Measurements from ENCODE around the gene ZDHHC12.
"Not testable (repeated sequence)": the region's sequence is repeated elsewhere in the genome, so short reads cannot be mapped to it uniquely, and the experiment has no call there.

ZDHHC12 gene

GRCh38 chr9:128706671-128707381, 17.1 kb downstream of the ZDHHC12 start:
- no peak for DNase-seq

- DNase-seq: no peak
Observed at GRCh38 chr9:128706045-128706444, 17.9 kb downstream of the ZDHHC12 start.

DNA sequence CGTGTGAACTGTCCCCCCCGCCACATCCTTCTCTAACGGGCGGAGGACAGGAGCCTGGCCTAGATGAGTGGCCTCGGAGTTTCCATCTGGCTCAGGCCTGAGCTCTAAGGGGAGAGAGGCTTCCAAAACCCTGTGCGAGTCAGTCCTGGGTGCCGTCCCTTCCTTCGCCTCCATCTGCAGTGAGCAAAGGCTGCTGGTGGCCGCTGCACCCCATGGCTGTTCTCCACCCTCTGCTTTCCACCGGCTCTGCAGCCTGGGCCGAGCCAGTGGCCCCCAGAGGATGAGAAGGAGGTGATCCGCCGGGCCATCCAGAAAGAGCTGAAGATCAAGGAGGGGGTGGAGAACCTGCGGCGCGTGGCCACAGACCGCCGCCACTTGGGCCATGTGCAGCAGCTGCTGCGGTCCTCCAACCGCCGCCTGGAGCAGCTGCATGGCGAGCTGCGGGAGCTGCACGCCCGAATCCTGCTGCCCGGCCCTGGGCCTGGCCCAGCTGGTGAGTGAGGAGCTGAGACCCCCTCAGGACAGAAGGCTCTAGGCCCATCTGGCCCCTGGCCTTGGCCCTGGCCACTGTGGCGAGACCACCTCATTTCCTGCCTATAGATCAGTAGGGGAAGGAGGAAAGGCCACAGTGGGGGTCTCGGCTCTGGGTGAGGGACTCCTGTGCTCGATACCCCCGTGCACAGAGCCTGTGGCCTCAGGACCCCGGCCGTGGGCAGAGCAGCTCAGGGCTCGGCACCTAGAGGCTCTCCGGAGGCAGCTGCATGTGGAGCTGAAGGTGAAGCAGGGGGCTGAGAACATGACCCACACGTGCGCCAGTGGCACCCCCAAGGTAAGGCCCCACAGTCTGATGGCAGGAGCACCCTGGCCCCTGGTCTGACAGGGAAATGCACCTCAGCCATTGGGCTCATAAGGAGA, 18.6 kb downstream of the ZDHHC12 start:
- no peak for DNase-seq

DNA sequence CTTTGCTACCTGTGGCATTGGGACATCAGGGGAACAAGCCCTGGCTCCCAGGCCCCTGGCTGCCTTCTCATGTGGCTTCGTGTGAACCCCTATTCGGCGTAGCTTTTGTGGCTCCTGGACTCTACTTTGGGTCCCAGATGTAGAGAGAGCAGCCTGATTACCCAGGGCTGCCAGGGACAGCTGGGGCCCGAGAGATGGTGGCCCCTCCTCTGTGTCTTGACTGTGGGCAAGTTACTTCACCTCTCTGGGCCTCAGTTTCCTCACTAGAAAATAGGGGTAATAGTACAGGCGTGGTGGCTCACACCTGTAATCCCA, 19.6 kb downstream of the ZDHHC12 start:
- no peak for DNase-seq

DNA sequence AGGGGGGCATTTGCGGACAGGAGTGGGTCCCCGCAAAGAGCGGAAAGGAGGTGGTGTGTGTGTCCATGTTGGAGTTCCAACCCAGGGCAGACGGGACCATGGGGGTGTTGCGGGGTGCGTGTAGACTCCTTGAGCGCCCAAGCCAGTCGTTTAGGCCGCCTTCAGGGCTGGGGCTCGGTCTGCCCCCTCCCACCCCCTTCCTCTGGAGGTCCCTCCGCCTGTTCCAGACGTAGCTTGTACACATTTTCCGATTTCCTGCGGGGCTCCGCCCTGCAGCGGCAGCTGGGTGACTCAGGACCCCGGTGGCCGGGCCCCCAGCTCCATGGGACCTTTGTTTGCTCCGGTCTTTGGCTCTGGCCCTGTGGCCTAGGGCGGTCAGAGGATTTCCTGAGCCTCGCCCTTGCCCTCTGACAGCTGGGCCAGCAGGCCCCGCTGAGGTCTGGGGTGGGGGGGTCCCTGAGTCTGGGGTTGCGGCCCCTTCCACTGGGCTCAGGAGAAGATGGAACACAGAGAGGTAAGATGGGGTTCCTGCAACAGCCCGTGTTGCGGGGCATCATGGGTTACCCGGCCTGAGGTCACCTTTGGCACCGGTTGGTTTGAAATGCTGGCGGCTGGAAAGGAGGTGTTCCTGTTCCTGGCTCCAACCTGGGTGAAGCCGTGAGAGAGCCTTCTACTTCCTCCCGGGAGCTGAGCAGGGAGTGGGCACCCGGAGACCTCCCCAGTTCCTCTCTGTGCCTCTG, 20.1 kb downstream of the ZDHHC12 start:
- DNase-seq: no peak

- peak; percentile 42 for DNase-seq
Observed at GRCh38 chr9:128702949-128703615, 20.8 kb downstream of the ZDHHC12 start.

GRCh38 chr9:128702445-128702948, 21.4 kb downstream of the ZDHHC12 start, which contains the start of gene PKN3:
TSS of gene PKN3 (plus strand) at chr9:128702503. CDS start at chr9:128702916, 413 bp downstream.
- peak; percentile 91 for DNase-seq

DNA sequence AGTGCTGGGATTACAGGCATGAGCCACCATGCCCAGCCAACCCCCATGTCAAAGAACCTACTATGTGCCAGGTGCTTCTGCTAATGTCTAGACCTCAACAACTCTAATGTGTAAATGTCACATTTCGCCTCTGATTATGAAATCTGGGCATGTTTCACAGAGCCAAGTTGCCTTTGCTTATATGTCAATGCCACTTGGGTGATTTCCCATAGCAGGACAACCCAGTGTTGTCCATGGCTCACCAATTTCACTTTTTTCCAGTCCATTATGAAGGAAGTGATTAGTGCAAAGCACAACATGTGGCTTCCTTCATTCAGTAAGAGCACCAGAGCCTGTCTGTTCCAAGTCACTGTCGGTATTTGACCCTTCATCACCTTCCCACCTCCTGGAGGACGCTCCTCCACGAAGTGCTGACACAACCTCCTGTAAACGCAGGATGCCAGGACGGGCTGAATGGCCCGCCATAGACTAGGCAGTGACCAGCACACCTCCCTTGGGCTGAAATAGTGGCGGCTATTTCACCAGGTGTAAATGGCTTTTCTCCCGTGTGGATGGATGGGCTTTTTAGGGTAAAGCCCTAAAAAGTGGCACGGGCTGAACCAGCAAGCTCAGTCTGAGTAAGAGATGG, 22.6 kb downstream of the ZDHHC12 start:
- DNase-seq: no peak

DNA sequence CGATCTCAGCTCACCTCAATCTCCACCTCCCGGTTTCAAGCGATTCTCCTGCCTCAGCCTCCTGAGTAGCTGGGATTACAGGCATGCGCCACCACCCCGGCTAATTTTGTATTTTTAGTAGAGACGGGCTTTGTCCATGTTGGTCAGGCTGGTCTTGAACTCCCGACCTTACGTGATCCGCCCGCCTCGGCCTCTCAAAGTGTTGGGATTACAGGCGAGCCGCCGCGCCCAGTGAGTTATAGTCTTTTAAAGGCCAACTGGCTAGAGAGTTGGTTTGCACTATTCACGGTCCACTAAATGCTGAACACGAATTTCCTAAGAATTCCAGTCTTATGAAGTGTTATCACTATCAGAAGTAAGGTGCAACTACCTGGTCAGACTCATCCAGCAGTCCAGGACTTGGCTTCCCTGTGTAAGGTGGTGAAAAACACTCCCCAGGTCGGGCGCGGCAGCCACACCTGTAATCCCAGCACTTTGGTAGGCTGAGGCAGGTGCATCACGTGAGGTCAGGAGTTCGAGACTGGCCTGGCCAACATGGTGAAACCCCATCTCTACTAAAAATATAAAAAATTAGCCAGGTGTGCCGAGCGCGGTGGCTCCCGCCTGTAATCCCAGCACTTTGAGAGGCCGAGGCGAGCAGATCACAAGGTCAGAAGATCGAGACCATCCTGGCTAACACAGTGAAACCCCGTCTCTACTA, 24.7 kb downstream of the ZDHHC12 start:
- DNase-seq: not testable (repeated sequence)

DNA sequence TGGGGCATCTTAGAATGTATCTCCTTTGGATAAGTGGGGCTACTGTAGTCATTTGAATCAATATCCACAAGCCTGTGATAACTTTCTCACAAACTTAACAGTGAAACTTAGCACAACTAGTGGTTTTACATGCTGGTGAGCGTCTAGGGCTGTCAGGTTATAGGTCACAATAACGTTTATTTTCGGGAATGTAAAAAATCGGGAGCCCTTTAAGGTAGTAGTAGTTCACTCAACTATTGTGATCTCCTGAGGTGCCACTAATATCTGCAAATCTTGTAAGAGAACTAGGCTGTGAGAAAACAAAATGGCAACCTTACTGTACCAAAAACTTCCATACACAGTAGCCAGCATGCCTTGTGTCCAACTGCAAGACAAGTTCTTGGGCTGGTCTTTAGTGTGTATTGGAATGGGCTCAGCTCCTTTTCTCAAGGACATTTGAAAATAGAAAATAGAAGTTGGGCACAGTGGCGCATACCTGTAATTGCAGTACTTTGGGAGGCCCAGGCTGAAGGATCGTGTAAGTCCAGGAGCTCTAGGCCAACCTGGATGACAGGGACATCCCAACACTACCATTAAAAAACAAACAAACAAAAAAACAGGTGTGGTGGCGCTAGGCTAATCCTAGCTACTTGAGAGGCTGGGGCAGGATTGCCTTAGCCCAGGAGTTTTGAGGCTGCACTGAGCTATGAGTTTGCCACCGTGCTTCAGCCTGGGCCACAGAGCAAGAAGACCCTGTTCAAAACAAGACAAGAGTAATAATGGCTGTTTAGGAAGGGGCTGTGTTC, 26.8 kb downstream of the ZDHHC12 start:
- DNase-seq: no peak

DNA sequence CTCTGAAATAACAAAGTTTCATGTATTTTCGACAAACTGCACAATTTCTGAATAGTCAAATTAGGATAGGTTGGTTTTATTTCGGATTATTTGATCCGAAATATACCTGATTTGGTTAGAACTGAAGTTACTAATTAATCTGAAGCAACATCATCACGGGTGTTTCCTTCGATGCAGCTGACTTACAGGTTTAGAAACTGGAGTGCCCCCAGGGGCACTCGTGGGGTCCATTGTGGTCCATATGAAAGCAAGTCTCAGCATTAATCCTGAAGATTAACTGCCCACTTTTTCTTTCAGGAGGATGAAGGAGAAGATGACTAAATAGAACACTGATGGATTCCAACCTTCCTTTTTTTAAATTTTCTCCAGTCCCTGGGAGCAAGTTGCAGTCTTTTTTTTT, 29.6 kb downstream of the ZDHHC12 start:
- no peak for DNase-seq

GRCh38 chr9:128693738-128694137, 30.2 kb downstream of the ZDHHC12 start:
- DNase-seq: not testable (repeated sequence)

GRCh38 chr9:128690684-128691034, 33.3 kb downstream of the ZDHHC12 start:
- DNase-seq: no peak

GRCh38 chr9:128689820-128690683, 33.9 kb downstream of the ZDHHC12 start:
- DNase-seq: peak; percentile 44

DNA sequence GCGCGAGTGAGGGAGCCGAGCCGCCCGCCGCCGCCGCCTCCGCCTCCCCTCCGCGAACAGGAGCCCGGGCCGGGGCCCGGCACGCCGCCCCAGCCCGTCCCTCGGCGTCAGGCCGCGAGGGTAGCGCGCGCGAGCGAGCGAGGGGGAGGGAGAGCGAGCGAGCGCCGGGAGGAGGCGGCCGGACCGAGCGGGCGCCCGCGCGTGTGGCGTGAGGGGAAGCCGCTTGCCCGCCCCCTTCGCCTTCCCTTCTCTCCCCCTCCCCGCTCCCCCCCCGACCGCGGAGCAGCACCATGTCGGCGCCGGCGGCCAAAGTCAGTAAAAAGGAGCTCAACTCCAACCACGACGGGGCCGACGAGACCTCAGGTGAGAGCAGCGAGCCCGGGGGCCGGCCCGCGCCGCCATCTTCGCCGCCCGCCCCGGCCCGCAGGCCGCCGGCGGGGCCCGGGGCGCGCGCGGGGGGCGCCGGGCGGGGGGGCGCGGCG, 34.6 kb downstream of the ZDHHC12 start:
- DNase-seq: no peak

- DNase-seq: peak; percentile 97
Observed at GRCh38 chr9:128688501-128689292, 35.2 kb downstream of the ZDHHC12 start, which contains the start of gene SET. TSS of gene SET (plus strand) at chr9:128689222. CDS start at chr9:128689583, 361 bp downstream.

GRCh38 chr9:128687453-128687852, 36.5 kb downstream of the ZDHHC12 start:
- no peak for DNase-seq

Measured in OCI-M1 (cell line).